Vagina (tissue), 2 donors: ENCODE results near the gene CALU.

Experiments used
- POLR2A ChIP-seq, 2 donors: fragments of 450-650 bp; IDR thresholded peaks; one replicate each; pipeline ENCODE4 v1.6.1; 2017; ENCODE audit warnings: antibody characterized with exemption in 2 of 2, mild to moderate bottlenecking in 2 of 2, moderate library complexity in 2 of 2
- POLR2AphosphoS5 ChIP-seq, 2 donors: sonication (generic); formaldehyde crosslinking; IDR thresholded peaks; one replicate each; pipeline ENCODE4 v1.9.0; 2017; ENCODE audit warnings: antibody characterized with exemption in 2 of 2, mild to moderate bottlenecking in 2 of 2, low read depth in 1 of 2; ENCODE audit not compliant: insufficient read depth in 1 of 2
- TF ChIP-seq, protein P1 (sequence below), 3 experiments: fragments of 450-650 bp in 2 of 3; fragments of 200-600 bp in 1 of 3; sonication (generic) in 1 of 3; IDR thresholded peaks; one replicate each; pipeline ENCODE4 v1.5.1; 2017 to 2019; ENCODE audit warnings: antibody characterized with exemption in 3 of 3, mild to moderate bottlenecking in 2 of 3, moderate library complexity in 2 of 3

- TF ChIP-seq, protein P1, sequence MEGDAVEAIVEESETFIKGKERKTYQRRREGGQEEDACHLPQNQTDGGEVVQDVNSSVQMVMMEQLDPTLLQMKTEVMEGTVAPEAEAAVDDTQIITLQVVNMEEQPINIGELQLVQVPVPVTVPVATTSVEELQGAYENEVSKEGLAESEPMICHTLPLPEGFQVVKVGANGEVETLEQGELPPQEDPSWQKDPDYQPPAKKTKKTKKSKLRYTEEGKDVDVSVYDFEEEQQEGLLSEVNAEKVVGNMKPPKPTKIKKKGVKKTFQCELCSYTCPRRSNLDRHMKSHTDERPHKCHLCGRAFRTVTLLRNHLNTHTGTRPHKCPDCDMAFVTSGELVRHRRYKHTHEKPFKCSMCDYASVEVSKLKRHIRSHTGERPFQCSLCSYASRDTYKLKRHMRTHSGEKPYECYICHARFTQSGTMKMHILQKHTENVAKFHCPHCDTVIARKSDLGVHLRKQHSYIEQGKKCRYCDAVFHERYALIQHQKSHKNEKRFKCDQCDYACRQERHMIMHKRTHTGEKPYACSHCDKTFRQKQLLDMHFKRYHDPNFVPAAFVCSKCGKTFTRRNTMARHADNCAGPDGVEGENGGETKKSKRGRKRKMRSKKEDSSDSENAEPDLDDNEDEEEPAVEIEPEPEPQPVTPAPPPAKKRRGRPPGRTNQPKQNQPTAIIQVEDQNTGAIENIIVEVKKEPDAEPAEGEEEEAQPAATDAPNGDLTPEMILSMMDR (IDR thresholded peaks at IDR 0.05) = no peak
- TF ChIP-seq POLR2A (IDR thresholded peaks at IDR 0.05) = no peak
- TF ChIP-seq POLR2AphosphoS5 (IDR thresholded peaks at IDR 0.05; ENCODE audit: insufficient read depth in 1 of 2, low read depth in 1 of 2) = no peak
These were observed 5.3 kb downstream of the CALU start for GRCh38 chr7:128744366-128744905.
